HEK293 (cell line): ENCODE measurements around the gene SRPK1.
A peak's percentile ranks its signal among the peaks of the same experiment; 100 is the strongest.

Source experiments
- CTCF ChIA-PET: fragments of 350-600 bp; formaldehyde crosslinking; extraction: SDS; loops from one replicate; lab custom pipeline; 2021; ENCODE audit warnings: antibody characterized with exemption; lab: Yijun Ruan, JAX
- POLR2A ChIA-PET: fragments of 300-600 bp; formaldehyde crosslinking; extraction: SDS; loops from one replicate; lab custom pipeline; 2020; ENCODE audit warnings: antibody characterized with exemption, inconsistent platforms; lab: Yijun Ruan, JAX
- H3K27ac ChIP-seq: fragments of 200-500 bp; sonication (Bioruptor generic); 2 replicates; pipeline ENCODE4 v1.5.1; 2014; ENCODE audit warnings: low read depth, low read length, control low read depth, inconsistent platforms; ENCODE audit errors: extremely low read depth
- H3K36me3 ChIP-seq, 2 experiments: fragments of 200-500 bp in 1 of 2; sonication (Bioruptor generic) in 1 of 2; 1 replicate in 1 of 2; 2 replicates in 1 of 2; pipeline ENCODE4 v1.5.1; 2014 to 2017; ENCODE audit warnings: inconsistent platforms in 2 of 2, low read length in 2 of 2; ENCODE audit not compliant: control insufficient read depth in 2 of 2, insufficient read depth in 1 of 2
- H3K4me1 ChIP-seq: fragments of 200-500 bp; sonication (Bioruptor generic); 2 replicates; pipeline ENCODE4 v1.5.1; 2014; ENCODE audit warnings: mild to moderate bottlenecking, low read length, inconsistent platforms; ENCODE audit not compliant: control insufficient read depth, insufficient read depth
- H3K4me3 ChIP-seq: 2 replicates; pipeline ENCODE4 v1.5.1; 2011; ENCODE audit warnings: low read depth, mild to moderate bottlenecking, control low read depth, low read length, moderate library complexity
- H3K9me3 ChIP-seq: fragments of 200-500 bp; sonication (Bioruptor generic); 2 replicates; pipeline ENCODE4 v1.5.1; 2014; ENCODE audit warnings: low read depth, low read length, inconsistent platforms; ENCODE audit not compliant: control insufficient read depth, insufficient read depth
- BCL6B ChIP-seq: fragments of 450-650 bp; formaldehyde crosslinking; IDR thresholded peaks from 2 replicates; pipeline ENCODE4 v1.5.1; 2017; ENCODE audit warnings: missing biosample characterization, missing genetic modification characterization
- GLI2 ChIP-seq: fragments of 450-650 bp; formaldehyde crosslinking; IDR thresholded peaks from 2 replicates; pipeline ENCODE4; 2017; ENCODE audit warnings: missing biosample characterization, missing genetic modification characterization, low read depth, borderline replicate concordance
- HIC1 ChIP-seq: fragments of 450-650 bp; formaldehyde crosslinking; IDR thresholded peaks from 2 replicates; pipeline ENCODE4 v1.5.1; 2016; ENCODE audit warnings: missing biosample characterization, missing genetic modification characterization
- HOXA7 ChIP-seq: sonication (generic); formaldehyde crosslinking; IDR thresholded peaks from 2 replicates; pipeline ENCODE4 v1.8.1; 2022; ENCODE audit warnings: missing genetic modification reagents, borderline replicate concordance
- TSHZ1 ChIP-seq: fragments of 450-650 bp; formaldehyde crosslinking; IDR thresholded peaks from 2 replicates; pipeline ENCODE4 v1.5.1; 2016; ENCODE audit warnings: missing biosample characterization, missing genetic modification characterization, borderline replicate concordance
- WT1 ChIP-seq: fragments of 450-650 bp; formaldehyde crosslinking; IDR thresholded peaks from 2 replicates; pipeline ENCODE4 v1.5.1; 2016; ENCODE audit warnings: missing biosample characterization, missing genetic modification characterization
- ZFHX2 ChIP-seq: fragments of 450-650 bp; formaldehyde crosslinking; conservative IDR thresholded peaks from 2 replicates; pipeline ENCODE4 v1.5.1; 2016; ENCODE audit warnings: missing biosample characterization, missing genetic modification characterization
- ZNF211 ChIP-seq: fragments of 450-650 bp; formaldehyde crosslinking; IDR thresholded peaks from 2 replicates; pipeline ENCODE4 v1.5.1; 2016; ENCODE audit warnings: low read depth, missing biosample characterization, missing genetic modification characterization
- ZNF223 ChIP-seq: fragments of 450-650 bp; formaldehyde crosslinking; IDR thresholded peaks from 2 replicates; pipeline ENCODE4 v1.5.1; 2016; ENCODE audit warnings: missing biosample characterization, missing genetic modification characterization
- ZNF23 ChIP-seq: fragments of 450-650 bp; formaldehyde crosslinking; IDR thresholded peaks from 2 replicates; pipeline ENCODE4 v1.5.1; 2016; ENCODE audit warnings: missing biosample characterization, missing genetic modification characterization, borderline replicate concordance
- ZNF37A ChIP-seq: fragments of 450-650 bp; IDR thresholded peaks from 2 replicates; pipeline ENCODE4 v1.5.1; 2018; ENCODE audit warnings: missing biosample characterization, missing genetic modification characterization
- ZNF518A ChIP-seq: fragments of 450-650 bp; formaldehyde crosslinking; conservative IDR thresholded peaks from 2 replicates; pipeline ENCODE4 v1.5.1; 2016; ENCODE audit warnings: low read depth, missing biosample characterization, missing genetic modification characterization
- ZNF626 ChIP-seq: fragments of 450-650 bp; sonication (Bioruptor Pico); formaldehyde crosslinking; IDR thresholded peaks from 2 replicates; pipeline ENCODE4 v1.5.1; 2018; ENCODE audit warnings: missing biosample characterization, missing genetic modification characterization, inconsistent platforms
- ZNF704 ChIP-seq: fragments of 450-650 bp; formaldehyde crosslinking; IDR thresholded peaks from 2 replicates; pipeline ENCODE4 v1.5.1; 2016; ENCODE audit warnings: missing biosample characterization, missing genetic modification characterization
- ZNF830 ChIP-seq: fragments of 450-650 bp; IDR thresholded peaks from 2 replicates; pipeline ENCODE4 v1.5.0; 2018; ENCODE audit warnings: missing biosample characterization, missing genetic modification characterization, low read depth, mild to moderate bottlenecking, moderate library complexity

The SRPK1 gene

GRCh38 chr6:35810971-35811698 is 109.8 kb downstream of the SRPK1 start (continued):
- 0 out of 2 replicates have a peak, but pooled peaks have one; percentile 36 for TF ChIP-seq ZNF518A (tag by site-specific recombination)
- TF ChIP-seq ZFHX2 = peak; percentile 60
- TF ChIP-seq HIC1 (tag by site-specific recombination) = no peak
- TF ChIP-seq BCL6B (tag by site-specific recombination) = no peak
- TF ChIP-seq GLI2 (tag by site-specific recombination) = no peak
- no peak for TF ChIP-seq ZNF211

- ChIA-PET POLR2A (interaction anchor here (1.0 kb wide), 1 partner anchor 9 kb away, joined by 3 read pairs; no protein-coding TSS in a partner anchor), CTCF (interaction anchor here (0.6 to 0.8 kb wide), 3 partner anchors 9 to 286 kb away, joined by 3 to 5 read pairs (median 3); no protein-coding TSS in a partner anchor)
- no peaks in the 10 kb centered on the region for H3K4me1 ChIP-seq
- no peak overlapping the region for H3K4me3 ChIP-seq
- TF ChIP-seq HOXA7 (CRISPR knock-in tag) = no peak
- TF ChIP-seq ZNF704 (tag by site-specific recombination) = no peak
- no peak for TF ChIP-seq ZNF223
- no peak for TF ChIP-seq ZNF23 (tag by site-specific recombination)
- no peak for TF ChIP-seq ZNF626 (tag by site-specific recombination)
- no peak for TF ChIP-seq ZNF37A
- TF ChIP-seq WT1 (tag by site-specific recombination) = no peak
- no peak for TF ChIP-seq TSHZ1
- no peak for TF ChIP-seq ZNF830 (tag by site-specific recombination)
- no peaks in the 10 kb centered on the region for H3K9me3 ChIP-seq
- no peaks in the 10 kb centered on the region for H3K36me3 ChIP-seq
- H3K27ac ChIP-seq = no peak overlapping the region
Observed at GRCh38 chr6:35809809-35810208, 111.1 kb downstream of the SRPK1 start.
